HepG2 (cell line): ENCODE measurements around the gene PRKAG1. TPM values are rescaled to one million over a fixed set of nuclear protein-coding genes. Genes with fewer than 3 reads are reported as not detected.

Experiments used
- AGO1 ChIP-seq: fragments of 200-400 bp; formaldehyde crosslinking; IDR thresholded peaks from 2 replicates; pipeline ENCODE4 v1.6.1; 2017; ENCODE audit warnings: mild to moderate bottlenecking, low read depth, low read length, moderate library complexity; ENCODE audit not compliant: poor library complexity, severe bottlenecking
- BORCS8-MEF2B ChIP-seq: sonication (generic); formaldehyde crosslinking; IDR thresholded peaks from 2 replicates; pipeline ENCODE4 v1.8.0; 2022; ENCODE audit warnings: mild to moderate bottlenecking, missing genetic modification reagents
- FOXA1 ChIP-seq, 2 experiments: fragments of 450-650 bp in 1 of 2; sonication (generic) in 1 of 2; formaldehyde crosslinking in 1 of 2; IDR thresholded peaks; 2 replicates each; pipeline versions ENCODE4 v1.4.0 to v1.6.1; 2016 to 2020; ENCODE audit warnings: missing genetic modification reagents in 1 of 2
- FOXJ3 ChIP-seq: sonication (generic); formaldehyde crosslinking; IDR thresholded peaks from 2 replicates; pipeline ENCODE4 v1.4.0; 2020; ENCODE audit warnings: missing genetic modification reagents, mild to moderate bottlenecking, borderline replicate concordance
- HBP1 ChIP-seq: IDR thresholded peaks from 2 replicates; pipeline ENCODE4 v1.6.1; 2016; ENCODE audit warnings: low read depth, control low read depth
- HMG20A ChIP-seq: IDR thresholded peaks from 2 replicates; pipeline ENCODE4 v1.6.1; 2016; ENCODE audit warnings: borderline replicate concordance
- MEIS1 ChIP-seq: sonication (generic); formaldehyde crosslinking; IDR thresholded peaks from 2 replicates; pipeline ENCODE4 v1.9.0; 2021; ENCODE audit warnings: mild to moderate bottlenecking, missing genetic modification reagents, moderate library complexity, borderline replicate concordance
- MTA1 ChIP-seq: sonication (generic); formaldehyde crosslinking; IDR thresholded peaks from 2 replicates; pipeline ENCODE4 v1.4.0; 2020; ENCODE audit warnings: missing genetic modification reagents, mild to moderate bottlenecking, borderline replicate concordance
- NFIC ChIP-seq: IDR thresholded peaks from 2 replicates; pipeline ENCODE4 v1.6.1; 2012; ENCODE audit warnings: mild to moderate bottlenecking, low read length, inconsistent platforms
- NR1H2 ChIP-seq: sonication (generic); formaldehyde crosslinking; IDR thresholded peaks from 2 replicates; pipeline ENCODE4 v1.8.1; 2022; ENCODE audit warnings: low read depth, missing genetic modification reagents, borderline replicate concordance
- NRL ChIP-seq: sonication (generic); formaldehyde crosslinking; IDR thresholded peaks from 2 replicates; pipeline ENCODE4 v1.5.0; 2020; ENCODE audit warnings: missing genetic modification reagents, mild to moderate bottlenecking, moderate library complexity, borderline replicate concordance
- RBFOX2 ChIP-seq: fragments of 200-400 bp; formaldehyde crosslinking; IDR thresholded peaks from 2 replicates; pipeline ENCODE4 v1.6.1; 2017; ENCODE audit warnings: low read depth, mild to moderate bottlenecking, low read length
- SALL1 ChIP-seq: sonication (generic); formaldehyde crosslinking; IDR thresholded peaks from 2 replicates; pipeline ENCODE4 v1.8.0; 2022; ENCODE audit warnings: mild to moderate bottlenecking, missing genetic modification reagents
- SCMH1 ChIP-seq: sonication (generic); formaldehyde crosslinking; IDR thresholded peaks from 2 replicates; pipeline ENCODE4 v1.9.0; 2021; ENCODE audit warnings: missing genetic modification reagents, mild to moderate bottlenecking, borderline replicate concordance
- SMAD3 ChIP-seq: sonication (generic); formaldehyde crosslinking; IDR thresholded peaks from 2 replicates; pipeline ENCODE4 v1.4.0; 2020; ENCODE audit warnings: missing genetic modification reagents
- SMARCE1 ChIP-seq: fragments of 450-650 bp; IDR thresholded peaks from 2 replicates; pipeline ENCODE4 v1.6.1; 2017; ENCODE audit warnings: borderline replicate concordance
- SNRNP70 ChIP-seq: fragments of 200-400 bp; formaldehyde crosslinking; IDR thresholded peaks from 2 replicates; pipeline ENCODE4 v1.6.1; 2017; ENCODE audit warnings: mild to moderate bottlenecking, low read depth, low read length, moderate library complexity
- THAP7 ChIP-seq: sonication (generic); formaldehyde crosslinking; IDR thresholded peaks from 2 replicates; pipeline ENCODE4 v1.8.1; 2023; ENCODE audit warnings: mild to moderate bottlenecking, missing genetic modification reagents
- U2AF1 ChIP-seq: fragments of 200-400 bp; formaldehyde crosslinking; optimal IDR thresholded peaks from 2 replicates; pipeline ENCODE3; 2017; ENCODE audit warnings: mild to moderate bottlenecking, low read depth, low read length
- ZBTB20 ChIP-seq: sonication (generic); formaldehyde crosslinking; IDR thresholded peaks from 2 replicates; pipeline ENCODE4 v1.8.1; 2023; ENCODE audit warnings: missing genetic modification reagents, low read depth, mild to moderate bottlenecking, borderline replicate concordance
- ZNF121 ChIP-seq: sonication (generic); formaldehyde crosslinking; IDR thresholded peaks from 2 replicates; pipeline ENCODE4 v1.5.0; 2020; ENCODE audit warnings: mild to moderate bottlenecking, missing genetic modification reagents
- ZNF20 ChIP-seq: sonication (generic); formaldehyde crosslinking; IDR thresholded peaks from 2 replicates; pipeline ENCODE4 v1.4.0; 2020; ENCODE audit warnings: mild to moderate bottlenecking, moderate library complexity, missing genetic modification reagents
- ZNF264 ChIP-seq: sonication (generic); formaldehyde crosslinking; IDR thresholded peaks from 2 replicates; pipeline ENCODE4 v1.4.0; 2020; ENCODE audit warnings: missing genetic modification reagents
- ZNF292 ChIP-seq: sonication (generic); formaldehyde crosslinking; IDR thresholded peaks from 2 replicates; pipeline ENCODE4 v1.8.1; 2022; ENCODE audit warnings: mild to moderate bottlenecking, low read depth, missing genetic modification reagents, borderline replicate concordance
- ZNF431 ChIP-seq: sonication (generic); formaldehyde crosslinking; IDR thresholded peaks from 2 replicates; pipeline ENCODE4 v1.9.0; 2022; ENCODE audit warnings: missing genetic modification reagents, low read depth, mild to moderate bottlenecking, borderline replicate concordance
- ZNF569 ChIP-seq: sonication (generic); formaldehyde crosslinking; IDR thresholded peaks from 2 replicates; pipeline ENCODE4 v1.5.0; 2020; ENCODE audit warnings: mild to moderate bottlenecking, missing genetic modification reagents, moderate library complexity, borderline replicate concordance
- ZNF652 ChIP-seq: IDR thresholded peaks from 2 replicates; pipeline ENCODE4 v1.6.1; 2016; ENCODE audit warnings: low read depth, borderline replicate concordance
- ZNF674 ChIP-seq: sonication (generic); formaldehyde crosslinking; IDR thresholded peaks from 2 replicates; pipeline ENCODE4 v1.5.0; 2020; ENCODE audit warnings: low read depth, mild to moderate bottlenecking, missing genetic modification reagents
- ZNF7 ChIP-seq: IDR thresholded peaks from 2 replicates; pipeline ENCODE4 v1.6.1; 2016; ENCODE audit warnings: missing biosample characterization, missing genetic modification reagents
- ZSCAN12 ChIP-seq: sonication (generic); formaldehyde crosslinking; IDR thresholded peaks from 2 replicates; pipeline ENCODE4 v1.9.0; 2021; ENCODE audit warnings: mild to moderate bottlenecking, missing genetic modification reagents
- polyA plus RNA-seq, 8 experiments: library from polyadenylated mRNA; depleted of rRNA in 3 of 8; stranded (reverse) in 7 of 8; unstranded in 1 of 8; fragments of >200 nt; fragmentation: Illumina TruSeq in 4 of 8; extraction: Trizol in 4 of 8; gene quantifications; 2 replicates each; pipeline versions ENCODE4 v1.2.1 to v1.2.3, GENCODE V29; 2011 to 2016; ENCODE audit warnings: low read depth in 4 of 8, missing spikeins in 1 of 8, mixed read lengths in 1 of 8; ENCODE audit not compliant: insufficient read depth in 1 of 8
- total RNA-seq, 5 experiments: library from RNA; depleted of rRNA; stranded (reverse); fragments of >200 nt; fragmentation: Illumina TruSeq; extraction: Trizol; gene quantifications; 2 replicates each; pipeline ENCODE4 v1.2.3, GENCODE V29; 2016; ENCODE audit warnings: low read depth in 1 of 5

Gene PRKAG1
- total and polyA plus RNA-seq, 2 of the 13 experiments (the other 11 are each of a cell fraction or from before 2014, with no cell fraction given): 26.1 to 32.8 TPM

GRCh38 chr12:48957141-48958048 lies 61.2 kb downstream of the PRKAG1 start, which contains the start of gene ARF3 (continued):
- TF ChIP-seq NR1H2 (no peak), SMARCE1 (no peak), U2AF1 (no peak), NRL (CRISPR knock-in tag) (peak; percentile 77), ZNF569 (no peak), NFIC (no peak), ZNF292 (CRISPR knock-in tag) (no peak), ZNF20 (CRISPR knock-in tag) (no peak), MTA1 (CRISPR knock-in tag) (0 out of 2 replicates have a peak, but pooled peaks have one; percentile 24), FOXJ3 (CRISPR knock-in tag) (no peak), ZNF264 (CRISPR knock-in tag) (no peak), MEIS1 (CRISPR knock-in tag) (peak; percentile 67; the same call in 1 of the 2 replicates), ZNF7 (CRISPR knock-in tag) (no peak), ZBTB20 (CRISPR knock-in tag) (peak; percentile 56; the same call in 1 of the 2 replicates), HMG20A (CRISPR knock-in tag) (no peak), SMAD3 (CRISPR knock-in tag) (peak; percentile 58; the same call in 1 of the 2 replicates), SCMH1 (CRISPR knock-in tag) (no peak), ZNF674 (CRISPR knock-in tag) (no peak), RBFOX2 (peak; percentile 89), BORCS8-MEF2B (CRISPR knock-in tag) (no peak), HBP1 (CRISPR knock-in tag) (peak; percentile 23; the same call in 1 of the 2 replicates), ZNF121 (no peak), THAP7 (CRISPR knock-in tag) (no peak), ZSCAN12 (CRISPR knock-in tag) (no peak), FOXA1 (IDR thresholded peaks at IDR 0.05) (no peak), FOXA1 (CRISPR knock-in tag; IDR thresholded peaks at IDR 0.05) (no peak), ZNF431 (no peak), ZNF652 (CRISPR knock-in tag) (no peak), SALL1 (peak; percentile 75), SNRNP70 (no peak), AGO1 (peak; percentile 68)
